Measurements from ENCODE around the gene SPEM3.

DNA sequence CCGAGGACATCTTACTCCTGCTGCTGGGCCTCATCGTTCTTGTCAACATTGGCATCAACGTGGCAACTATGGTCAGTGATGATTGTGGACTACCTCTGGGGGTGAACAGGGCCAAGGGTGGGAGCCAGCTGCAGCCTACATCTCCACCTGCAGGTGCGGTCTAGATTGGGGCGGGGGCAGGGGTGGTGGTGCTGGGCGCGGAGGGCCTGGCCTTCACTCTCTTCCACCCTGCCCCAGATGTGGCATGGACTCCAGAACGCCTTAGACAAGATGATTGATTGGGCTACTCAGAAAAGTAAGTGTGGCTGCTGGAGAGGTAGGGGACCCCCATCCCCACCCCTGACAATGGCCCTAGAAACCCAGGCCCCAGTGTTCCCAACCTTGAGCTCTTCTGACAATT lies 2.9 kb upstream of the SPEM3 start:
- no peak for TF ChIP-seq ZNF274 (IDR thresholded peaks at IDR 0.05; ENCODE audit: low read depth, low read length)
- no peak for TF ChIP-seq SUZ12 (IDR thresholded peaks at IDR 0.05; ENCODE audit: extremely low read depth, insufficient read depth, insufficient read length)
- TF ChIP-seq YY1 (IDR thresholded peaks at IDR 0.05; ENCODE audit: insufficient read depth, insufficient read length), result no peak

All from NT2/D1 (cell line).